Neural cell (in vitro differentiated cells): ENCODE results near the gene TULP4. TPM values are rescaled to one million over a fixed set of nuclear protein-coding genes. Genes with fewer than 3 reads are reported as not detected.

Source experiments
- H2AFZ ChIP-seq: fragments of 200-600, 300-800 bp; sonication (generic), shearing (Covaris generic); 2 replicates; pipeline ENCODE4 v1.6.0; 2014; ENCODE audit warnings: low read depth, mild to moderate bottlenecking, antibody characterized with exemption, low read length, moderate library complexity
- H3F3A ChIP-seq: fragments of 200-600 bp; shearing (Covaris generic); 2 replicates; pipeline ENCODE4 v1.6.1; 2016; ENCODE audit warnings: mild to moderate bottlenecking, moderate library complexity, mixed read lengths, antibody characterized with exemption, low read length; ENCODE audit not compliant: insufficient read depth, poor library complexity, severe bottlenecking
- H3K27ac ChIP-seq: fragments of 200-600, 300-800 bp; sonication (generic), shearing (Covaris generic); 2 replicates; pipeline ENCODE4 v1.5.1; 2014; ENCODE audit warnings: mild to moderate bottlenecking, low read length, moderate library complexity
- H3K27me3 ChIP-seq: fragments of 300-800, 200-600 bp; sonication (generic), shearing (Covaris generic); 2 replicates; pipeline ENCODE4 v1.6.0; 2014; ENCODE audit warnings: mild to moderate bottlenecking, low read depth, low read length, moderate library complexity; ENCODE audit not compliant: insufficient read depth
- H3K36me3 ChIP-seq: fragments of 300-800, 200-600 bp; sonication (generic), shearing (Covaris generic); 2 replicates; pipeline ENCODE4 v1.5.1; 2014; ENCODE audit warnings: mild to moderate bottlenecking, antibody characterized with exemption, low read length, moderate library complexity; ENCODE audit not compliant: insufficient read depth
- H3K4me2 ChIP-seq: fragments of 300-800, 200-600 bp; sonication (generic), shearing (Covaris generic); 2 replicates; pipeline ENCODE4 v1.6.0; 2014; ENCODE audit warnings: mild to moderate bottlenecking, low read length
- H3K4me3 ChIP-seq: fragments of 300-800, 200-600 bp; sonication (generic), shearing (Covaris generic); 2 replicates; pipeline ENCODE4 v1.5.1; 2014; ENCODE audit warnings: mild to moderate bottlenecking, low read length, moderate library complexity
- H3K79me2 ChIP-seq: fragments of 200-600 bp; shearing (Covaris generic); replicated peaks from 2 replicates; pipeline ENCODE4 v1.6.0; 2014; ENCODE audit warnings: mild to moderate bottlenecking, low read length, moderate library complexity; ENCODE audit not compliant: insufficient read depth
- H3K9ac ChIP-seq: fragments of 300-800, 200-600 bp; sonication (generic), shearing (Covaris generic); 2 replicates; pipeline ENCODE4 v1.6.1; 2016; ENCODE audit warnings: mild to moderate bottlenecking, low read length, mixed read lengths
- H3K9me2 ChIP-seq: fragments of 200-600 bp; shearing (Covaris generic); 2 replicates; pipeline ENCODE4 v1.6.1; 2016; ENCODE audit warnings: mild to moderate bottlenecking, low read length, mixed read lengths; ENCODE audit not compliant: insufficient read depth
- H3K9me3 ChIP-seq: fragments of 200-600, 300-800 bp; sonication (generic), shearing (Covaris generic); 2 replicates; pipeline ENCODE4 v1.6.1; 2016; ENCODE audit warnings: mild to moderate bottlenecking, mixed run types, low read length, moderate library complexity, mixed read lengths
- H4K20me1 ChIP-seq: fragments of 200-600 bp; shearing (Covaris generic); 2 replicates; pipeline ENCODE4 v1.6.1; 2016; ENCODE audit warnings: mild to moderate bottlenecking, mixed run types; ENCODE audit not compliant: insufficient read depth
- EP300 ChIP-seq: fragments of 450-650 bp; conservative IDR thresholded peaks from 2 replicates; pipeline ENCODE4 v1.6.1; 2014; ENCODE audit warnings: antibody characterized with exemption, mild to moderate bottlenecking, moderate library complexity; ENCODE audit not compliant: poor library complexity, severe bottlenecking
- EZH2 ChIP-seq: fragments of 200-600, 300-800 bp; shearing (Covaris generic), sonication (generic); IDR thresholded peaks from 2 replicates; pipeline ENCODE4 v1.6.1; 2014; ENCODE audit warnings: antibody characterized with exemption, low read length, borderline replicate concordance, mild to moderate bottlenecking; ENCODE audit not compliant: insufficient read depth, poor library complexity, severe bottlenecking
- MXI1 ChIP-seq: fragments of 450-650 bp; conservative IDR thresholded peaks from 2 replicates; pipeline ENCODE4 v1.6.1; 2014; ENCODE audit warnings: antibody characterized with exemption, mild to moderate bottlenecking; ENCODE audit not compliant: poor library complexity, severe bottlenecking
- POLR2AphosphoS5 ChIP-seq: IDR thresholded peaks from 2 replicates; pipeline ENCODE4 v1.6.1; 2012
- RAD21 ChIP-seq: fragments of 450-650 bp; conservative IDR thresholded peaks from 2 replicates; pipeline ENCODE4 v1.6.1; 2014; ENCODE audit warnings: antibody characterized with exemption, mild to moderate bottlenecking, moderate library complexity
- SMC3 ChIP-seq: fragments of 450-650 bp; conservative IDR thresholded peaks from 2 replicates; pipeline ENCODE4 v1.6.1; 2014; ENCODE audit warnings: antibody characterized with exemption, mild to moderate bottlenecking, moderate library complexity; ENCODE audit not compliant: poor library complexity
- TAF1 ChIP-seq: IDR thresholded peaks from 2 replicates; pipeline ENCODE4 v1.6.1; 2012; ENCODE audit warnings: low read depth
- polyA plus RNA-seq: library from polyadenylated mRNA; depleted of rRNA; stranded (reverse); fragments of >200 nt; gene quantifications from 2 replicates; pipeline ENCODE4 v1.2.3, GENCODE V29; 2014
- TF ChIP-seq, protein P1 (sequence below): fragments of 450-650 bp; IDR thresholded peaks from 2 replicates; pipeline ENCODE4 v1.5.1; 2014; ENCODE audit warnings: antibody characterized with exemption, mild to moderate bottlenecking, moderate library complexity; ENCODE audit not compliant: poor library complexity, severe bottlenecking
- TF ChIP-seq, protein P2 (sequence below): IDR thresholded peaks from 2 replicates; pipeline ENCODE4 v1.6.1; 2012; ENCODE audit warnings: borderline replicate concordance

Gene TULP4
- polyA plus RNA-seq, 1 donor from 2014 or later = 30.6 TPM

DNA sequence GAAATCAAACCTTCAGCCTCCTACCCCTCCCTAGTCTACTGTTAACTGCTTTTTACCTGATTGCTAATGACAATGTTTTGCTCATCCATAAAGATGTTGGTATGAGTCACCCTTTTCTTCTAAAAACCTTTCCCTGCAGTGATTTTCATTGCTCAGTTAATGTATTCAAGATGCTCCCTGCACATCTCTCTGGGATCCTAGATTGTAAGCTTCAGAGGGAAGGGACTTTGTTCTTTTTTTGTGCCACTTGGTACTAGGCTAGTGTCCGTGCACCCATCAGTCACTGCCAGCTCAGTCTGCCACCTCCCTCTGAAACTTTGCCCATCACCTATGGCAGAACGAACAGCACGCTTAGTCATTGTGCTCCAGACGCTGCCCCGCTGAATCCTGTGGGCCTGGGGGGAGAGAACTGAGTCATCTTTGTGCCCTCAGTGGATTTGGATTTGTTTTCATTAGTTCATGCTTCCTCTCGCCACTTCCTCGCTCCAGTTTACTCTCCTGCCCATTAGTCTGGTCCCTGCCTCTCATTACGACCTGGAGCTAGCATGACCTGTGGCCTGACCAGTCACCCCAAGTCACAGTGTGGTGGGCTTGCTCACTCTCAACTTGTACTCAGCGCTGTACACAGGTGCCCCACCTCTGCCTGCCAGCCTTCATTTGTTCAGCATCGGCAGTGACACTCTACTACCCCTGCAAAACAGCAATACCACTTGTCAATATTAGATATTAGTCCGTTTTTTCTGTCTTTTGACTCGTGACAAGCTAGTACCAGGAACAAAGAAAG is 169.6 kb downstream of the TULP4 start:
- Histone ChIP-seq H3K4me3 (no peak overlapping the region), H4K20me1 (no peaks in the 10 kb centered on the region), H3K9me3 (no peaks in the 10 kb centered on the region), H3K27me3 (no peaks in the 10 kb centered on the region), H3K9ac (no peak overlapping the region), H2AFZ (no peak overlapping the region), H3F3A (no peaks in the 10 kb centered on the region), H3K9me2 (no peaks in the 10 kb centered on the region), H3K36me3 (peaks cover 6% of the 10 kb centered on the region), H3K4me2 (no peak overlapping the region), H3K27ac (no peak overlapping the region), H3K79me2 (no peaks in the 10 kb centered on the region)
- TF ChIP-seq TAF1 (no peak), SMC3 (no peak), MXI1 (no peak), EZH2 (no peak), RAD21 (no peak), EP300 (no peak), POLR2AphosphoS5 (no peak)
- TF ChIP-seq, protein P1, sequence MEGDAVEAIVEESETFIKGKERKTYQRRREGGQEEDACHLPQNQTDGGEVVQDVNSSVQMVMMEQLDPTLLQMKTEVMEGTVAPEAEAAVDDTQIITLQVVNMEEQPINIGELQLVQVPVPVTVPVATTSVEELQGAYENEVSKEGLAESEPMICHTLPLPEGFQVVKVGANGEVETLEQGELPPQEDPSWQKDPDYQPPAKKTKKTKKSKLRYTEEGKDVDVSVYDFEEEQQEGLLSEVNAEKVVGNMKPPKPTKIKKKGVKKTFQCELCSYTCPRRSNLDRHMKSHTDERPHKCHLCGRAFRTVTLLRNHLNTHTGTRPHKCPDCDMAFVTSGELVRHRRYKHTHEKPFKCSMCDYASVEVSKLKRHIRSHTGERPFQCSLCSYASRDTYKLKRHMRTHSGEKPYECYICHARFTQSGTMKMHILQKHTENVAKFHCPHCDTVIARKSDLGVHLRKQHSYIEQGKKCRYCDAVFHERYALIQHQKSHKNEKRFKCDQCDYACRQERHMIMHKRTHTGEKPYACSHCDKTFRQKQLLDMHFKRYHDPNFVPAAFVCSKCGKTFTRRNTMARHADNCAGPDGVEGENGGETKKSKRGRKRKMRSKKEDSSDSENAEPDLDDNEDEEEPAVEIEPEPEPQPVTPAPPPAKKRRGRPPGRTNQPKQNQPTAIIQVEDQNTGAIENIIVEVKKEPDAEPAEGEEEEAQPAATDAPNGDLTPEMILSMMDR = no peak
- TF ChIP-seq, protein P2, sequence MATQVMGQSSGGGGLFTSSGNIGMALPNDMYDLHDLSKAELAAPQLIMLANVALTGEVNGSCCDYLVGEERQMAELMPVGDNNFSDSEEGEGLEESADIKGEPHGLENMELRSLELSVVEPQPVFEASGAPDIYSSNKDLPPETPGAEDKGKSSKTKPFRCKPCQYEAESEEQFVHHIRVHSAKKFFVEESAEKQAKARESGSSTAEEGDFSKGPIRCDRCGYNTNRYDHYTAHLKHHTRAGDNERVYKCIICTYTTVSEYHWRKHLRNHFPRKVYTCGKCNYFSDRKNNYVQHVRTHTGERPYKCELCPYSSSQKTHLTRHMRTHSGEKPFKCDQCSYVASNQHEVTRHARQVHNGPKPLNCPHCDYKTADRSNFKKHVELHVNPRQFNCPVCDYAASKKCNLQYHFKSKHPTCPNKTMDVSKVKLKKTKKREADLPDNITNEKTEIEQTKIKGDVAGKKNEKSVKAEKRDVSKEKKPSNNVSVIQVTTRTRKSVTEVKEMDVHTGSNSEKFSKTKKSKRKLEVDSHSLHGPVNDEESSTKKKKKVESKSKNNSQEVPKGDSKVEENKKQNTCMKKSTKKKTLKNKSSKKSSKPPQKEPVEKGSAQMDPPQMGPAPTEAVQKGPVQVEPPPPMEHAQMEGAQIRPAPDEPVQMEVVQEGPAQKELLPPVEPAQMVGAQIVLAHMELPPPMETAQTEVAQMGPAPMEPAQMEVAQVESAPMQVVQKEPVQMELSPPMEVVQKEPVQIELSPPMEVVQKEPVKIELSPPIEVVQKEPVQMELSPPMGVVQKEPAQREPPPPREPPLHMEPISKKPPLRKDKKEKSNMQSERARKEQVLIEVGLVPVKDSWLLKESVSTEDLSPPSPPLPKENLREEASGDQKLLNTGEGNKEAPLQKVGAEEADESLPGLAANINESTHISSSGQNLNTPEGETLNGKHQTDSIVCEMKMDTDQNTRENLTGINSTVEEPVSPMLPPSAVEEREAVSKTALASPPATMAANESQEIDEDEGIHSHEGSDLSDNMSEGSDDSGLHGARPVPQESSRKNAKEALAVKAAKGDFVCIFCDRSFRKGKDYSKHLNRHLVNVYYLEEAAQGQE = no peak

DNA sequence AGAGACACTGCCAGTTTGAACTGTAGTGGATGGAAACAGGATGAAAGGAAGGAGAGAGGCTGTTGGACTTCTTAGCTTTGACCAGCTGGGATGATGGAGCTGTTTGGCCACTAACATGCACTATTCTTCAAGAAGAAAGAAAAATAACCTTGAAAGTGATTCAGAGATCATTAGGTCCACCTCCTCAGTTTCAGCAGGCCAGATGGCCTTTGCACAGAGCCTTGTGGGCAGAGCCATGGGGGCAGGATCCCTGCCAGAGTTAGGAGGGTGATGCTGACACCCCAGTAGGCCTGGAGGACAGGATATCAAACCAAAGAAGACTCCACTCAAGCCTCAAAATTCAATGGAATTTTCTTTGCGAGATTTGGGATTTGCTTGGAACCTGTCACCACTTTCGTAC is 173.2 kb downstream of the TULP4 start:
- Histone ChIP-seq H2AFZ (no peak overlapping the region), H4K20me1 (no peaks in the 10 kb centered on the region), H3K36me3 (no peaks in the 10 kb centered on the region), H3K27me3 (no peaks in the 10 kb centered on the region), H3K9me3 (no peaks in the 10 kb centered on the region), H3K27ac (no peak overlapping the region), H3K4me2 (no peak overlapping the region), H3K9me2 (no peaks in the 10 kb centered on the region), H3F3A (no peaks in the 10 kb centered on the region), H3K4me3 (no peak overlapping the region), H3K79me2 (no peaks in the 10 kb centered on the region), H3K9ac (no peak overlapping the region)
- TF ChIP-seq MXI1 = no peak
- TF ChIP-seq EP300 = no peak
- no peak for TF ChIP-seq TAF1
- no peak for TF ChIP-seq EZH2
- no peak for TF ChIP-seq RAD21
